Esophagus squamous epithelium (tissue), 4 donors: ENCODE measurements around the gene PML.
"Not testable (repeated sequence)": the region's sequence is repeated elsewhere in the genome, so short reads cannot be mapped to it uniquely, and the experiment has no call there.

ENCODE experiments used
- POLR2A ChIP-seq, 4 donors: fragments of 450-650 bp; IDR thresholded peaks; one replicate each; pipeline ENCODE4 v1.6.1; 2017; ENCODE audit warnings: antibody characterized with exemption in 4 of 4, mild to moderate bottlenecking in 4 of 4, moderate library complexity in 3 of 4
- TF ChIP-seq, protein P1 (sequence below), 6 experiments: fragments of 450-650 bp in 4 of 6; fragments of 200-600 bp in 2 of 6; sonication (generic) in 2 of 6; IDR thresholded peaks; one replicate each; pipeline ENCODE4 v1.5.1; 2016 to 2019; ENCODE audit warnings: antibody characterized with exemption in 6 of 6, mild to moderate bottlenecking in 4 of 6, moderate library complexity in 4 of 6

DNA sequence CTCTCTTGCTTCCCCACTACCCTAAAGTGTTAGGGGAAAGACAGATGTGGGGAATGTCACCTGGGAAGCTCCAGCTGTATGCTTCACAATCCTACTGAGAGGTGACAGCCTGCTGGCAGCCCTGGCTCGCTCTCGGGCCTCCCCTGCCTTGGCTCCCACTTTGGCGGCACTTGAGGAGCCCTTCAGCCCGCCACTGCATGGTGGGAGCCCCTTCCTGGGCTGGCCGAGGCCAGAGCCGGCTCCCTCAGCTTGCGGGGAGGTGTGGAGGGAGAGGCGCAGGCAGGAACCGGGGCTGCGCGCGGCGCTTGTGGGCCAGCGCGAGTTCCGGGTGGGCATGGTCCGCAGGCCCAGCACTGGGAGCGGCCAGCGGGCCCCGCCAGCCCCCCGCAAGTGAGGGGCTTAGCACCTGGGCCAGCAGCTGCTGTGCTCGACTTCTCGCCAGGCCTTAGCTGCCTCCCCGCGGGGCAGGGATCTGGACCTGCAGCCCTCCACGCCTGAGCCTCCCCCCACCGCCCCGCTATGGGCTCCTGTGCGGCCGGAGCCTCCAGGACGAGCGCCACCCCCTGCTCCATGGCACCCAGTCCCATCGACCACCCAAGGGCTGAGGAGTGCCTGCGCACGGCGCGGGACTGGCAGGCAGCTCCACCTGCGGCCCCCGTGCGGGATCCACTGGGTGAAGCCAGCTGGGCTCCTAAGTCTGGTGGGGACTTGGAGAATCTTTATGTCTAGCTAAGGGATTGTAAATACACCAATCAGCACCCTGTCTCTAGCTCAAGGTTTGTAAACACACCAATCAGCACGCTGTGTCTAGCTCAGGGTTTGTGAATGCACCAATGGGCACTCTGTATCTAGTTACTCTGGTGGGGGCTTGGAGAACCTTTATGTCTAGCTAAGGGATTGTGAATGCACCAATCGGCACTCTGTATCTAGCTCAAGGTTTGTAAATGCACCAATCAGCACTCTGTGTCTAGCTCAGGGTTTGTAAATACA, 58.0 kb downstream of the PML start:
- TF ChIP-seq POLR2A (IDR thresholded peaks at IDR 0.05): not testable (repeated sequence)
- TF ChIP-seq, protein P1, sequence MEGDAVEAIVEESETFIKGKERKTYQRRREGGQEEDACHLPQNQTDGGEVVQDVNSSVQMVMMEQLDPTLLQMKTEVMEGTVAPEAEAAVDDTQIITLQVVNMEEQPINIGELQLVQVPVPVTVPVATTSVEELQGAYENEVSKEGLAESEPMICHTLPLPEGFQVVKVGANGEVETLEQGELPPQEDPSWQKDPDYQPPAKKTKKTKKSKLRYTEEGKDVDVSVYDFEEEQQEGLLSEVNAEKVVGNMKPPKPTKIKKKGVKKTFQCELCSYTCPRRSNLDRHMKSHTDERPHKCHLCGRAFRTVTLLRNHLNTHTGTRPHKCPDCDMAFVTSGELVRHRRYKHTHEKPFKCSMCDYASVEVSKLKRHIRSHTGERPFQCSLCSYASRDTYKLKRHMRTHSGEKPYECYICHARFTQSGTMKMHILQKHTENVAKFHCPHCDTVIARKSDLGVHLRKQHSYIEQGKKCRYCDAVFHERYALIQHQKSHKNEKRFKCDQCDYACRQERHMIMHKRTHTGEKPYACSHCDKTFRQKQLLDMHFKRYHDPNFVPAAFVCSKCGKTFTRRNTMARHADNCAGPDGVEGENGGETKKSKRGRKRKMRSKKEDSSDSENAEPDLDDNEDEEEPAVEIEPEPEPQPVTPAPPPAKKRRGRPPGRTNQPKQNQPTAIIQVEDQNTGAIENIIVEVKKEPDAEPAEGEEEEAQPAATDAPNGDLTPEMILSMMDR (IDR thresholded peaks at IDR 0.05): not testable (repeated sequence)
